ENCODE results near the gene EZH2.

EZH2 gene

GRCh38 chr7:148796841-148797240 lies 87.2 kb downstream of the EZH2 start:
- no peak for DNase-seq (ENCODE audit: extremely low spot score)
- CTCF ChIA-PET, result interaction anchor here (2.0 kb wide), 1 partner anchor 22 kb away, joined by 6 read pairs; no protein-coding TSS in a partner anchor
- POLR2A ChIA-PET, result no interaction called here
- no peak for TF ChIP-seq CTCF (IDR thresholded peaks at IDR 0.05; ENCODE audit: control extremely low read depth, extremely low read depth, low read depth, missing control alignments)

- CTCF ChIA-PET, result interaction anchor here (1.0 to 1.1 kb wide), 2 partner anchors 25 to 48 kb away, joined by 3 read pairs; no protein-coding TSS in a partner anchor
- POLR2A ChIA-PET, result no interaction called here
- TF ChIP-seq CTCF (IDR thresholded peaks at IDR 0.05; ENCODE audit: control extremely low read depth, extremely low read depth, low read depth, missing control alignments), result no peak
- DNase-seq (ENCODE audit: extremely low spot score), result no peak
Measured at GRCh38 chr7:148794476-148794875, 89.6 kb downstream of the EZH2 start.

- TF ChIP-seq CTCF (IDR thresholded peaks at IDR 0.05; ENCODE audit: control extremely low read depth, extremely low read depth, low read depth, missing control alignments), result no peak
- POLR2A ChIA-PET, result no interaction called here
- no peak for DNase-seq (ENCODE audit: extremely low spot score)
- CTCF ChIA-PET, result interaction anchor here (1.3 kb wide), 2 partner anchors 11 to 18 kb away, joined by 3 to 4 read pairs; no protein-coding TSS in a partner anchor
Measured at GRCh38 chr7:148793590-148793989, 90.5 kb downstream of the EZH2 start.

GRCh38 chr7:148791546-148791945 lies 92.5 kb downstream of the EZH2 start:
- ChIA-PET CTCF (interaction anchor here (1.1 to 1.3 kb wide), 2 partner anchors 39 to 62 kb away, joined by 3 read pairs; no protein-coding TSS in a partner anchor), POLR2A (no interaction called here)
- no peak for DNase-seq (ENCODE audit: extremely low spot score)
- no peak for TF ChIP-seq CTCF (IDR thresholded peaks at IDR 0.05; ENCODE audit: control extremely low read depth, extremely low read depth, low read depth, missing control alignments)

GRCh38 chr7:148790850-148791249 lies 93.2 kb downstream of the EZH2 start:
- POLR2A ChIA-PET, result no interaction called here
- CTCF ChIA-PET, result interaction anchor here (1.3 kb wide), 1 partner anchor 18 kb away, joined by 3 read pairs; no protein-coding TSS in a partner anchor
- no peak for DNase-seq (ENCODE audit: extremely low spot score)
- TF ChIP-seq CTCF (IDR thresholded peaks at IDR 0.05; ENCODE audit: control extremely low read depth, extremely low read depth, low read depth, missing control alignments), result no peak

- CTCF ChIA-PET, result interaction anchor here (1.0 to 1.3 kb wide), 2 partner anchors 13 to 17 kb away, joined by 3 read pairs; no protein-coding TSS in a partner anchor
- TF ChIP-seq CTCF (IDR thresholded peaks at IDR 0.05; ENCODE audit: control extremely low read depth, extremely low read depth, low read depth, missing control alignments), result no peak
- no peak for DNase-seq (ENCODE audit: extremely low spot score)
- POLR2A ChIA-PET, result no interaction called here
Measured at GRCh38 chr7:148790131-148790726, 93.9 kb downstream of the EZH2 start.

Data from GM10248 (cell line).